ENCODE results near the gene TMEM271. TPM values are rescaled to one million over a fixed set of nuclear protein-coding genes. Genes with fewer than 3 reads are reported as not detected.

TMEM271 gene
- total and polyA plus RNA-seq, 4 donors = not detected

- Histone ChIP-seq H3K27ac (ENCODE audit: low read depth in 1 of 2, low read length in 1 of 2) (no peak overlapping the region), H3K9ac (ENCODE audit: insufficient read depth in 1 of 2, low read length in 2 of 2) (no peak overlapping the region), H3K4me3 (no peak overlapping the region), H3K36me3 (ENCODE audit: control insufficient read depth in 4 of 4, insufficient read depth in 4 of 4, low read length in 4 of 4) (no peaks in the 10 kb centered on the region), H3K27me3 (ENCODE audit: control insufficient read depth in 3 of 3, insufficient read depth in 3 of 3, low read length in 2 of 3) (peaks cover 19 to 55% (median 31%) of the 10 kb centered on the region in 3 donors), H3K4me1 (ENCODE audit: control insufficient read depth in 5 of 5, insufficient read depth in 5 of 5, low read length in 5 of 5) (peaks cover 0 to 13% (median 0%) of the 10 kb centered on the region in 5 donors), H3K9me3 (ENCODE audit: control insufficient read depth in 4 of 4, insufficient read depth in 3 of 4, low read length in 3 of 4) (peaks cover 0 to 10% (median 2%) of the 10 kb centered on the region in 4 donors)
- TF ChIP-seq CTCF (IDR thresholded peaks at IDR 0.05; ENCODE audit: control extremely low read depth, extremely low read depth) = no peak
- ATAC-seq (ENCODE audit: insufficient read depth, low FRiP score) (no peak), DNase-seq (no peak)
- 32 to 33% methylated on average over 11 of the region's 11 CpGs for WGBS, 2 donors
These were observed 3.6 kb upstream of the TMEM271 start for GRCh38 chr4:579543-580175.

GRCh38 chr4:578451-579443, 2.7 kb upstream of the TMEM271 start:
- TF ChIP-seq CTCF (IDR thresholded peaks at IDR 0.05; ENCODE audit: control extremely low read depth, extremely low read depth) = no peak
- Histone ChIP-seq H3K9ac (ENCODE audit: insufficient read depth in 1 of 2, low read length in 2 of 2) (no peak overlapping the region), H3K36me3 (ENCODE audit: control insufficient read depth in 4 of 4, insufficient read depth in 4 of 4, low read length in 4 of 4) (no peaks in the 10 kb centered on the region), H3K27ac (ENCODE audit: low read depth in 1 of 2, low read length in 1 of 2) (no peak overlapping the region), H3K27me3 (ENCODE audit: control insufficient read depth in 3 of 3, insufficient read depth in 3 of 3, low read length in 2 of 3) (peaks cover 19 to 63% (median 39%) of the 10 kb centered on the region in 3 donors), H3K4me1 (ENCODE audit: control insufficient read depth in 5 of 5, insufficient read depth in 5 of 5, low read length in 5 of 5) (peaks cover 0 to 14% (median 0%) of the 10 kb centered on the region in 5 donors), H3K9me3 (ENCODE audit: control insufficient read depth in 4 of 4, insufficient read depth in 3 of 4, low read length in 3 of 4) (peaks cover 0 to 10% (median 1%) of the 10 kb centered on the region in 4 donors), H3K4me3 (no peak overlapping the region)
- ATAC-seq (ENCODE audit: insufficient read depth, low FRiP score) (no peak), DNase-seq (no peak)
- WGBS, 2 donors = 17 to 29% methylated on average over 32 of the region's 32 CpGs

- DNase-seq = no peak
- H3K27me3 ChIP-seq (ENCODE audit: control insufficient read depth in 3 of 3, insufficient read depth in 3 of 3, low read length in 2 of 3) = peaks cover 28 to 72% (median 47%) of the 10 kb centered on the region in 3 donors
- WGBS, 2 donors = 3% methylated on average over 51 to 52 of the region's 52 CpGs
- no peak for ATAC-seq (ENCODE audit: insufficient read depth, low FRiP score)
- no peak overlapping the region for H3K9ac ChIP-seq (ENCODE audit: insufficient read depth in 1 of 2, low read length in 2 of 2)
- no peak for TF ChIP-seq CTCF (IDR thresholded peaks at IDR 0.05; ENCODE audit: control extremely low read depth, extremely low read depth)
- H3K27ac ChIP-seq (ENCODE audit: low read depth in 1 of 2, low read length in 1 of 2) = no peak overlapping the region
- H3K9me3 ChIP-seq (ENCODE audit: control insufficient read depth in 4 of 4, insufficient read depth in 3 of 4, low read length in 3 of 4) = peaks cover 0 to 16% (median 0%) of the 10 kb centered on the region in 4 donors
- H3K4me1 ChIP-seq (ENCODE audit: control insufficient read depth in 5 of 5, insufficient read depth in 5 of 5, low read length in 5 of 5) = peaks cover 0 to 14% (median 0%) of the 10 kb centered on the region in 5 donors
- no peaks in the 10 kb centered on the region for H3K36me3 ChIP-seq (ENCODE audit: control insufficient read depth in 4 of 4, insufficient read depth in 4 of 4, low read length in 4 of 4)
- H3K4me3 ChIP-seq = no peak overlapping the region
These were observed 1.7 kb upstream of the TMEM271 start for GRCh38 chr4:577499-578450.
